HG03469 (cell line): ENCODE results near the gene ZNF728.
"Not testable (repeated sequence)": the region's sequence is repeated elsewhere in the genome, so short reads cannot be mapped to it uniquely, and the experiment has no call there.

Source experiments
- ATAC-seq: cut with Tn5 transposase; IDR thresholded peaks from one replicate; pipeline ENCODE4 v1.9.1; 2021; ENCODE audit warnings: mild to moderate bottlenecking, moderate library complexity, moderate number of reproducible peaks; ENCODE audit not compliant: unreplicated experiment

The ZNF728 gene

GRCh38 chr19:23002690-23003422 lies at the start of gene ZNF728:
Gene ZNF728 (minus strand): TSS chr19:23003176. CDS start chr19:23003030, 146 bp downstream.
- no peak for ATAC-seq

- ATAC-seq: no peak
Observed at GRCh38 chr19:23052349-23052748, 49.4 kb upstream of the ZNF728 start.

GRCh38 chr19:23049256-23049655 lies 46.3 kb upstream of the ZNF728 start:
- ATAC-seq: no peak

GRCh38 chr19:23046743-23047142 lies 43.8 kb upstream of the ZNF728 start:
- no peak for ATAC-seq

- ATAC-seq: no peak
Observed at GRCh38 chr19:23033721-23034120, 30.7 kb upstream of the ZNF728 start.

GRCh38 chr19:23015660-23016059 lies 12.7 kb upstream of the ZNF728 start:
- no peak for ATAC-seq

- not testable (repeated sequence) for ATAC-seq
Observed at GRCh38 chr19:22994957-22995356, 8.0 kb downstream of the ZNF728 start.

- ATAC-seq: no peak
Observed at GRCh38 chr19:22976248-22976647, 26.7 kb downstream of the ZNF728 start.

- ATAC-seq: not testable (repeated sequence)
Observed at GRCh38 chr19:22975546-22976136, 27.3 kb downstream of the ZNF728 start.

GRCh38 chr19:22945560-22945959 lies 57.4 kb downstream of the ZNF728 start:
- ATAC-seq: no peak

GRCh38 chr19:22935151-22935550 lies 67.8 kb downstream of the ZNF728 start:
- ATAC-seq: no peak

- not testable (repeated sequence) for ATAC-seq
Observed at GRCh38 chr19:22927576-22927975, 75.4 kb downstream of the ZNF728 start.

GRCh38 chr19:22925181-22925580 lies 77.8 kb downstream of the ZNF728 start:
- ATAC-seq: not testable (repeated sequence)
